Stimulated activated CD8-positive, alpha-beta memory T cell treated with anti-CD3 and anti-CD28 coated beads, Interleukin-4, amount 100 ng/mL, for 1 hour (primary cell): ENCODE results near the gene B3GALT2.
"Not testable (repeated sequence)": the region's sequence is repeated elsewhere in the genome, so short reads cannot be mapped to it uniquely, and the experiment has no call there.

Source experiments
- DNase-seq, 2 donors: peaks; one replicate each; pipeline ENCODE4 v3.0.0-alpha.2; 2020; ENCODE audit warnings: low read depth in 2 of 2, low spot score in 1 of 2

B3GALT2 gene

GRCh38 chr1:193185901-193186731, at the start of gene B3GALT2:
Gene B3GALT2 (minus strand): TSS chr1:193186613. CDS start chr1:193181562, 5,051 bp downstream.
- DNase-seq, result no peak

DNA sequence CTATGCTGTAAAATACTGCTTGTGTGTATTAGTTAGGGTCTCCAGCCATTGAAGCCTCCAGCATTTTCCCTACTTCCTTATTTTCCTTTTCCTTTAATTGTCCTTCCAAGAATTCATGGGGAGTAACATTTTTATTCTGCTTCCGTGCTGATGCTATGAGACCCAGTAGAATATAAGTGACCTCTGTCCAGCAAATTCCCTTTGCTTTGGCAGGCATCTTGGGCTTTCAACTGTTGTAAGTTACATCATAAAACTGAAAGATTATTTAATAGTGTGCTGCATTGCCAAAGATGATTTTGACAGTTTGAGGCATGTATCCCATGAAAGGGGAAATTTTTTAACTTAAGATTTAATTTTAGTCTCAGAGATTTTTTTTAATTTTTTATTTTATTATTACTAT, 48.1 kb upstream of the B3GALT2 start:
- DNase-seq, result no peak

GRCh38 chr1:193231146-193231545, 44.7 kb upstream of the B3GALT2 start:
- DNase-seq, result not testable (repeated sequence)

DNA sequence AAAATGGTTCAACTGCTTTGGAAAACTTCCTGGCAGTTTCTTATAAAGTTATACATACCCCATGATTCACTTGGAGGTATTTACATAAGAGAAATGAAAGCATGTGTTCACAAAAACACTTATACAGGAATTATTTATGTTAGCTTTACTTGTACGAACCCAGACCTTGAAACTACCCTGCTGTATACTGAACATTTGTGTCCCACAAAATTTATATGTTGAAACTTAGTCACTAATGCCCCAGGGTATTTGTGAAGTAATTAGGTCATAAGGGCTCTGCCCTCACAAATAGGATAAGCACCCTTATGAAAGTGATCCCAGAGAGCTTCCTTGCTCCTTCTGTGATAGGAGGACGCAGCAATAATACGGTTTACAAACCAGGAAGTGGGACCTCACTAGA, 42.7 kb upstream of the B3GALT2 start:
- no peak for DNase-seq

DNA sequence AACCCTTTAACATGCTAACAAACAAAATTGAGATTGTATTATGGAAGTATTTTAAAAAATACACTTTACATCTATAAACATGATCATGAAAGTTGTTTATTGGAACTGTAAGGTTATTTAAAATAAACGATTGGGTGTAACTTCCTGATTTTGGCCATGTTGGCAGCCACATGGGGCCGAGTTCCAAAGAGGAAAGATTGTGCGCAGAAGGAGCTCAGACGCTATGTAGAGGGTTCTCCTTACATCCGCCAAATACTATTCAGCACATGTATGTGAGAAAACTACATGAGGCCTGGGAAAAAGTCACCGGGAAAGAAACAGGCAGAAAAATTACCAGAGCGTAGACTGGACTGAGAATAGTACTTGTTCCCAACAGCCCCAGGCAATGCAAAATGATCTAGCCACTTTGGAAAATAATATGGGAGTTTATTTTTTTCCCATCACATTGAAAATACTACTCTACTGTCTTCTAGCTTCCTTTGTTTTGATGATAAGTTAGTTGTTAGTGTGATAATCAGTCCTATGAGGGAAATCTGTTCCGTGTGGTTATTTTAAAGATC, 35.7 kb upstream of the B3GALT2 start:
- no peak for DNase-seq

DNA sequence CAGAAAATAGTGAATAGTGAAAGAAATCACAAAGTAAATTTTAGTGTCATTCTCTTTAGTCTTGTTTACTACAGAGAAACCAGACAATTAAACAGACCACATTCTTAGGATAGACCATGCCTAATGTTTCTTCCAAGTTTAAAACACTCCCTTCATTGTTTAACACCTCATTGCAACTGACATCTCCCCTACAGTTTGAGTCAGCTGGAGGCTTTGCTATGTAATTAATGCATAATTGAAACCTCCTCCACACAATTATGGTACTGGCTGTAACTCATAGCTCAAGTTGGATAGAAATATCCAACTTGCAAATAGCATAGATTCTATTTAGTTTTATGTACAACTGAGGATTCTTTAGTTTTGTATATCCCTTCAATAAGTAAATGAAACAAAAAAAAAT, 35.2 kb upstream of the B3GALT2 start:
- no peak for DNase-seq

- DNase-seq, result no peak
Measured at GRCh38 chr1:193219391-193219790, 33.0 kb upstream of the B3GALT2 start.

DNA sequence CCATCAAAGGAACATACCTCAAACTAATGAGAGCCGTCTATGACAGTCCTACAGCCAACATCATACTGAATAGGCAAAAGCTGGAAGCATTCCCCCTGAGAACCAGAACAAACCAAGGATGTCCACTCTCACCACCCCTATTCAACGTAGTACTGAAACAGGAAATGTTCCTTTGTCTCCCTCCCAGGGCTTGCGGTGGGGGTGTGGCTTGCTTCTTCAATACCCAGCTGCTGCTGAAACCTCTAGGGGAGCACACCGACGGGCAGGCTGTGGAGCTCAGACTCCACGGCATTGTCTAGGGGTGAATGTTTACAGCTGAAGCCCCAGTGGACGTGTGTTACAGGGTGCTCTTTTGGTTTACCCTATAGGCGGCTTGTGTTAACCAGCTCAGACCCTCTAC, 30.5 kb upstream of the B3GALT2 start:
- no peak for DNase-seq

GRCh38 chr1:193213998-193214397, 27.6 kb upstream of the B3GALT2 start:
- DNase-seq, result no peak

- no peak for DNase-seq
Measured at GRCh38 chr1:193212637-193213036, 26.2 kb upstream of the B3GALT2 start.

DNA sequence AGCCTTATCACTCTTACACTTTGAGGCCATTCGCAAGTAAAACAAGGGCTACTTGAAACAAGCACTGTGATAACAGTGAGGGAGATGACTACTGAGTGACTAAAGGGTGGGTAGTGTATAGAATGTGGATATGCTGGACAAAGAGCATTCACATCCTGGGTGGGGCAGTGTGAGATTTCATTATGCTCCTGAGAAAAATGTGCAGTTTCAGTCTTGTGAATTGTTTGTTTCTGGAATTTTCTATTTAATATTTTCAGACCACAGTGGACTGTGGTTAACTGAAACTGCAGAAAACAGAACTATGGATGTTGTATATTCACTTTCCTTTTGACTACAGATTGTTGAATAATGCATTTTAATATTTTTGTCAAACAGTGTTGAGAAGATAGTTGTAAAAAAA, 25.1 kb upstream of the B3GALT2 start:
- DNase-seq, result no peak

- DNase-seq, result no peak
Measured at GRCh38 chr1:193210996-193211395, 24.6 kb upstream of the B3GALT2 start.

DNA sequence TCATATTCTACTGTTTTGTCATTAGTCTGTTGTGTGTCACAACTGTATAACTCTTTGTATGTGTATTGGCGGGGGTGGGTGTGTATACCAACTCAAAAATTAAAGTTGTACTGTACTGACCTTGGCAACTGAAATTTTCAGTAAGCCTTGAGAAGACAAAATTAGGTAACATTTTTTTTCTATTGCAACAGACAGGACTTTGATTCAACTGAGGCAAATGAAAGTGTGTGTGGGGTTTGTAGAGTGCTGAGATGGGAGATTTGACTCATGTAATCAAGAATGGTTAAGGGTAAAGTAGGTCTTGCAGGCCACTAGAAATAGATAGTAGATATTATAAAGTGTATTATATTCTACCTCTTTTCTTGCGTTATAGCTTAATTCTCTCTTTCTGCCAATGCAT, 14.6 kb upstream of the B3GALT2 start:
- DNase-seq, result no peak

DNA sequence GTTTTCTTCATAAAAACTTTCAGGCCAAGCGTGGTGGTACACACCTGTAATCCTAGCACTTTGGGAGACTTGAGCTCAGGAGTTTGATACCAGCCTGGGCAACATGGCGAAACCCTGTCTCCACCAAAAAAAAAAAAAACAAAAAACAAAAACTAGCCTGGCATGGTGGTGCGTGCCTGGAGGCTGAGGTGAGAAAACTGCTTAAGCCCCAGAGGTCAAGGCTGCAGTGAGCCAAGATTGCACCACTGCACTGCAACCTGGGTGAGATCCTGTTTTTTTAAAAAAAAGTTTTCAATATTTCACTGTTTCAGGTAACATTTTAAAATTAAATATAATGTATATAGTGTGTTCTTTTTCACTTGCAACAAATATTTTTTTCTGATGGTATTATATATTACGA, 13.5 kb upstream of the B3GALT2 start:
- no peak for DNase-seq

- DNase-seq, result no peak
Measured at GRCh38 chr1:193192586-193192985, 6.2 kb upstream of the B3GALT2 start.

- no peak for DNase-seq
Measured at GRCh38 chr1:193190096-193190744, 3.8 kb upstream of the B3GALT2 start.

DNA sequence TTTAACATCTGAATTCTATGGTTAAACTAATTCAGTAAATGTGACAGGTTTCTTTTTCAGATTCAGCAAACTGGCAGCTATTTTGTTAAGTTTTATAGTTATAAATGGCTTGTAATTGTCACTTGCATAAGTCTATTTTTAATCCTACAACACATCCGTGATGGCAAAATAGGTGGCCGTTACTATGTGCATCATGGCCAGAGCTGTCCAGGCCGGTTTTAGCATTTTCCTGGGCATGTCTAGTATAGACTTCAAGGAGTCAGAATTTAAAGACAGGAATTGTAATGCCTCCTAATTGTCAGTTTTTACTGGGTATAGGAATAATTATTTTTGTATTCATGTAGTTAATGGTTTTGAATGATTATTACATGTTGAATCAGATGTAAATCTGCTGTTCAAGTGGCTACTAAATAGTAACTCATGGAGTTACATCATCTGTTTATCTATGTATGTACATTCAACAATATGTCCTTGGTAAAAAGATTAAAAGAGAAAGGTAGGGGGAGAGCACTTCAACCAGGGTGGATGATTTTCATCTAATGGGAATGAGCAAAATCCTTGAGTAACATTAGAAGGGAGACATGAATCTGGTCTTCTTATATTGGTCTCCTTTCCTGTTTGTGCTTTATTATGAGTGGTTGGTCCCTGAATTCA, 3.2 kb upstream of the B3GALT2 start:
- DNase-seq, result no peak

- DNase-seq, result not testable (repeated sequence)
Measured at GRCh38 chr1:193188915-193189314, 2.5 kb upstream of the B3GALT2 start.

GRCh38 chr1:193187114-193187513, 701 bp upstream of the B3GALT2 start:
- no peak for DNase-seq

DNA sequence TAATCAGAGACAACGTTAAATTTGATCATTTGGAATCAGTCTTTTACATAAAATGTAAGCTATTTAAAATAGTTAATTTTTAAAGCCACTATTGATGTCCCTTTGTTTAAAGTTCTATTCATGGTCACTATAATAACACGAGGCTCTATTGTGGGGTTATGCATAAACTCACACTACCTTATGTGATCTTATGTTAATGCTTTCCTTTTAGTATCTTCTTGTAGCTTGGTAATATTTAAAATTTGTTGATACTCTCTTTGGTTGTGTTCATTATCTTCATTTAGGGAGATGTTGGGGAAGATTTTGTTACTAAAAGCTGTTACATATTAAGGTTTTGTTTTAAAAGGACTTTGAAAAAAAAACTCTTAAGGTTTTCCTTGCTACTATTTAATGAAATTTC, 1.2 kb downstream of the B3GALT2 start:
- no peak for DNase-seq

GRCh38 chr1:193184776-193185175, 1.6 kb downstream of the B3GALT2 start:
- DNase-seq, result no peak
